HUES48 (cell line): ENCODE data around the gene VSTM4.

ENCODE experiments used
- H3K27ac ChIP-seq: one replicate; pipeline ENCODE4 v1.7.0; 2013; ENCODE audit warnings: low read depth, low read length, inconsistent platforms
- H3K27me3 ChIP-seq: 2 replicates; pipeline ENCODE4 v1.6.1; 2013; ENCODE audit warnings: mild to moderate bottlenecking, low read length; ENCODE audit not compliant: control insufficient read depth, insufficient read depth
- H3K36me3 ChIP-seq: 2 replicates; pipeline ENCODE4 v1.6.1; 2013; ENCODE audit warnings: low read length; ENCODE audit not compliant: control insufficient read depth, insufficient read depth
- H3K4me1 ChIP-seq: 2 replicates; pipeline ENCODE4 v1.6.1; 2013; ENCODE audit warnings: mild to moderate bottlenecking, low read length; ENCODE audit not compliant: control insufficient read depth, insufficient read depth
- H3K4me3 ChIP-seq: 2 replicates; pipeline ENCODE4 v1.5.1; 2013; ENCODE audit warnings: mild to moderate bottlenecking, low read depth, low read length
- H3K9ac ChIP-seq: 2 replicates; pipeline ENCODE4 v1.6.1; 2013; ENCODE audit warnings: mild to moderate bottlenecking, low read depth, low read length, moderate library complexity
- H3K9me3 ChIP-seq: 2 replicates; pipeline ENCODE4 v1.6.1; 2013; ENCODE audit warnings: low read length; ENCODE audit not compliant: control insufficient read depth, insufficient read depth

Gene VSTM4

DNA sequence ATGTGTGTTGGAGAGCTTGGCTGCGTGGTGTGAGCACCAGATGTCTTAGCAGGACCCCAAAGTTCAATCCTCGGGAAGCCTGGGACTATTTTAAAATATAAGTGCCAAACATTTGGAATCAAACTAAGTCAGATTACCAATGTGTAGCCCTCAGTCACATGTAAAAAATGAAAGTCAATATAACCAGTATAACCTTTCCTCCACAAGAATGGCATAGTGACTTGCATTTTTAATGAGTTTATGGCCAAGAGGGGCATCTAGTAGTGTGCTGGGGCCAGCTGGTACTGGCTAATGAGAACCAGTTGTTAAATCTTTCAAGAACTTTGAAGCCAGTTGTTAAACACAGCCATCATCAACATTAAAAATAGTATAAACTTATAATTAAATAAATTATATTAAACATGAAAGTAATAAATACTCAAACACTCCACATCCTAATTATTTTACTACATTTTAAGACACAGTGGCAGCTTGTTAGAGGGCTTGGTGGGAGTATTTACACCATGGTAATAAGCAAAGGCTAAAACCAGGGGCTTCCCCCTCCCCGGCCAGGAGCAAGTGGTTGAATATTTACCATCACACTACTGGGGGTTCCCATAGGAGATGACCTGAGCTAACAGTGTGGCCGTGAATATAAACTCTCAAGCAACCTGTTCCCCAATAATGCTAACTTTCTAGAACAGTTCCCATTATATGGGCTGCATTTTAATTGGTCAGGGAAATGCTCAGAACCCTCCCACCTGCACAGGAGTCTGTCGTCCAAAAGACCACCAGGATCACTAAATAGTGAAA is 26.4 kb upstream of the VSTM4 start:
- H3K4me3 ChIP-seq: no peak overlapping the region
- no peak overlapping the region for H3K27ac ChIP-seq
- no peak overlapping the region for H3K9ac ChIP-seq
- no peaks in the 10 kb centered on the region for H3K36me3 ChIP-seq
- peaks cover 17% of the 10 kb centered on the region for H3K4me1 ChIP-seq
- no peaks in the 10 kb centered on the region for H3K27me3 ChIP-seq
- no peaks in the 10 kb centered on the region; the same call in 1 of the 2 replicates for H3K9me3 ChIP-seq

- no peak overlapping the region for H3K27ac ChIP-seq
- no peaks in the 10 kb centered on the region; the same call in 1 of the 2 replicates for H3K9me3 ChIP-seq
- no peaks in the 10 kb centered on the region for H3K27me3 ChIP-seq
- no peaks in the 10 kb centered on the region for H3K36me3 ChIP-seq
- no peak overlapping the region for H3K9ac ChIP-seq
- H3K4me3 ChIP-seq: no peak overlapping the region
- peaks cover 17% of the 10 kb centered on the region for H3K4me1 ChIP-seq
Measured at GRCh38 chr10:49140304-49141177, 25.2 kb upstream of the VSTM4 start.

- Histone ChIP-seq H3K9ac (no peak overlapping the region), H3K27ac (no peak overlapping the region), H3K36me3 (no peaks in the 10 kb centered on the region), H3K9me3 (no peaks in the 10 kb centered on the region; the same call in 1 of the 2 replicates), H3K27me3 (no peaks in the 10 kb centered on the region), H3K4me3 (no peak overlapping the region), H3K4me1 (peaks cover 17% of the 10 kb centered on the region)
Measured at GRCh38 chr10:49139846-49140195, 24.5 kb upstream of the VSTM4 start.

DNA sequence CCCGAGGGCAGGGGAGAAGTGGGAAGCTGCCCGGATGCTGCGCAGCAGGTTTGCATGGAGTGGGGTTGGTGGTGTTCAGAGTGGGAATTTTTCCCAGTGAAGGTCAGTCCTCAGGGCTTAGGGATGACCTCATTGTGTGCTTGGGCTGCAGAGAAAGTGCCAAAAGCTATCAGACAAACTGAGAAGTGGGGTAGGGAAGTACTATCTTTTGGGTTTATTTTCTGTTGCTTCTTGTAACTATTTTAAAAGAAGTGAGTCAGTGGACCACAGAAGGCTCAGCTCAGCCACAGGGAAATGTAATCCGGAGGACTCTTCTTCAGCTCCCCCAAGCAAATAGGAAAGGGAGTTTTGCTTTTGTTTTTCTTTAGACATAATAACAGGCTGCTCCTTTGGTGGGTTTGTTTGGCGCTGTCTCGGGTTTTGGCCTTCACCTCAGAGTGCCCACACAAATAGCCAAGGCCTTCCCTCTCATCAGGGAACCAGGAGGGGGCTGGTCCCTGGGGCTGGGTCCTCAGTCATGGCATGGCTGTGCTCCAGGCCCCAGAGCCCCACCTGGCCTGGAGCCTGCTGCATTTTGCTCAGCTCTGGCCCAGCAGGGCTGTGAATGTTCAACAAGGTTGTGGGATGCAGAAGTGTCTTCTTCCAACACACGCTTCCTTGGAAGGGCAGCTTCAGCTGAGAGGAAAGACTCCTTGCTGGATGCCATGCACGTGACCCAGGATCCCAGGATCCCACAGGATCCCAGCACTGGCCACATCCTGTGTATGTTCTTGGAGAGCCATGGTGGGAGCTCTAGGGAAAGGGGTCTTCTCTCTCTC is 23.9 kb upstream of the VSTM4 start:
- no peak overlapping the region for H3K27ac ChIP-seq
- no peak overlapping the region for H3K4me3 ChIP-seq
- no peaks in the 10 kb centered on the region for H3K27me3 ChIP-seq
- H3K36me3 ChIP-seq: no peaks in the 10 kb centered on the region
- H3K4me1 ChIP-seq: peaks cover 17% of the 10 kb centered on the region
- no peak overlapping the region for H3K9ac ChIP-seq
- H3K9me3 ChIP-seq: no peaks in the 10 kb centered on the region; the same call in 1 of the 2 replicates

- Histone ChIP-seq H3K27ac (no peak overlapping the region), H3K4me1 (peaks cover 11% of the 10 kb centered on the region), H3K9ac (no peak overlapping the region), H3K4me3 (no peak overlapping the region), H3K9me3 (no peaks in the 10 kb centered on the region; the same call in 1 of the 2 replicates), H3K27me3 (no peaks in the 10 kb centered on the region), H3K36me3 (no peaks in the 10 kb centered on the region)
Measured at GRCh38 chr10:49138361-49138891, 23.1 kb upstream of the VSTM4 start.

DNA sequence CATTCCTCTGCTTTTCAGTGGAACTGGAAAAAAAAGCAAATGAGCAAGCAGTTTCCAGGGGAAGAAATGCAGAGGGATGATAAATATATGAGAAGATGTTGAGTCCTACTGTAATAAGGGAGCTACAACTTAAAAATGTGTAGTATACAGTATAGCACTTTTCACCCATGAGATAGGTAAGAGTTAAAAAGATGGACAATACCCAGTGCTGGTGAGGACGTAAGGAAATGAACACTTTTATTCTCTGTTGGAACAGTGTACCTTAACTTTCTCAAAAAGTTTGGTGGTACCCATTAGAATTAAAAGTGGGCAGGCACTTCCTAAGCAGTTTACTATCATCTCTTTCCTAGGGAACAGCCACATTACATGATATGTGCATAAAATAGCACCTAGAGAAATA is 21.2 kb upstream of the VSTM4 start:
- Histone ChIP-seq H3K36me3 (no peaks in the 10 kb centered on the region), H3K27ac (no peak overlapping the region), H3K4me3 (no peak overlapping the region), H3K4me1 (no peaks in the 10 kb centered on the region), H3K9ac (no peak overlapping the region), H3K27me3 (no peaks in the 10 kb centered on the region), H3K9me3 (no peaks in the 10 kb centered on the region; the same call in 1 of the 2 replicates)

GRCh38 chr10:49135575-49136313 is 20.4 kb upstream of the VSTM4 start:
- Histone ChIP-seq H3K27ac (no peak overlapping the region), H3K9ac (no peak overlapping the region), H3K4me3 (no peak overlapping the region), H3K9me3 (no peaks in the 10 kb centered on the region; the same call in 1 of the 2 replicates), H3K4me1 (no peaks in the 10 kb centered on the region), H3K27me3 (no peaks in the 10 kb centered on the region), H3K36me3 (no peaks in the 10 kb centered on the region)

GRCh38 chr10:49134327-49134726 is 19.0 kb upstream of the VSTM4 start:
- H3K27me3 ChIP-seq: no peaks in the 10 kb centered on the region
- H3K4me3 ChIP-seq: no peak overlapping the region
- H3K4me1 ChIP-seq: no peaks in the 10 kb centered on the region
- no peak overlapping the region for H3K9ac ChIP-seq
- H3K27ac ChIP-seq: no peak overlapping the region
- H3K36me3 ChIP-seq: no peaks in the 10 kb centered on the region
- H3K9me3 ChIP-seq: no peaks in the 10 kb centered on the region; the same call in 1 of the 2 replicates

DNA sequence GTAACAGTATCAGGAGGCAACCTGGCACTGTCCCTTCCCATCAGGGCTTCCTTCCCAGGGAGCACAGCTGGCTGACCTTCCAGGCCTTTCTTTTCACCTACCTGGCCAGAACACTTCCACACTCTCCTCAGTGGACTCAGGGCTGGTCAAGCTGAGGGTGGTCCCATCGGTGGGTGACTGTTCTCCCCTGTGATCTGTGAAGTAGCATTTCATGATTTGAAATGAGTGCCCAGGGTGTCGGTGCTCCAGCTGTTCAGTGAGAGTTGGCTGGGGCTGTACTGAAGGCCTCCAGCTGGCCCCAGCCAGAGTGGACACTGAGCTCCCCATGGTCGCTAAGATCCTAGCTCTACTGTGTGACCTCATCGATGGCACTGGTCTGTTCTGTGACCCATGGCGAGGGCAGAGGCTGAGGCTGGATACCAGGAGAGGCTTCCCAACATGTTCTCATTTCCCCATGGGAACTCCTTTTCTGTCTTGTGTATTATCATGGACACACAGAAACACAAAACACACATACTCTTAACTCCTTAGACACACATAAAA is 18.5 kb upstream of the VSTM4 start, which contains the start of gene FAM170B:
TSS of gene FAM170B (minus strand) at position 316 of the 543 bp plus-strand sequence. CDS start at position 213, 103 bp downstream.
- H3K27me3 ChIP-seq: no peaks in the 10 kb centered on the region
- no peaks in the 10 kb centered on the region for H3K36me3 ChIP-seq
- no peaks in the 10 kb centered on the region for H3K4me1 ChIP-seq
- H3K27ac ChIP-seq: no peak within 1 kb of the TSS
- H3K4me3 ChIP-seq: no peak within 1 kb of the TSS
- H3K9me3 ChIP-seq: no peaks in the 10 kb centered on the region; the same call in 1 of the 2 replicates
- no peak within 1 kb of the TSS for H3K9ac ChIP-seq

DNA sequence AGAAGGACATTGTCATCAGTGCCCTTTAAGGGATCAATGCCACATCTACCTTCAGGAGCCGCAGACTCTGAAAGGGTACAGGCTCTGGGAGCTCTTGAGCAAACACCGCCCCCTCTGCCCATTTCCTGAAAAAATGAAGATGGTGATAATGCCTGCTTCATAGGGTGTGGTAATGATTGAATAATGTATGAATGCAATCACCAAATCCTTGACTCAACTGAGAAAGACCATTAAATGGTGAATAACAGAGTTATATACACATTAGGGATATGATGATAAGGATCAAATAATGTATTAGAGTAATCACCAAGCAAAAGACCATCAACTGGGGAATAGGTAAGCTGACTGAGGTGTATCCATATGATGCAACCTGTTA is 17.0 kb upstream of the VSTM4 start:
- Histone ChIP-seq H3K27ac (no peak overlapping the region), H3K9me3 (no peaks in the 10 kb centered on the region; the same call in 1 of the 2 replicates), H3K4me3 (no peak overlapping the region), H3K9ac (no peak overlapping the region), H3K36me3 (no peaks in the 10 kb centered on the region), H3K27me3 (no peaks in the 10 kb centered on the region), H3K4me1 (no peaks in the 10 kb centered on the region)
